Measurements from ENCODE around the gene SNRPE. TPM values are rescaled to one million over a fixed set of nuclear protein-coding genes. Genes with fewer than 3 reads are reported as not detected.
"Not testable (repeated sequence)": the region's sequence is repeated elsewhere in the genome, so short reads cannot be mapped to it uniquely, and the experiment has no call there.

SNRPE gene
- total and polyA plus RNA-seq, 4 donors, result 12.9 to 128 (median 36.4) TPM

GRCh38 chr1:203843435-203843834 lies 18.0 kb upstream of the SNRPE start:
- Histone ChIP-seq H3K4me1 (ENCODE audit: control insufficient read depth in 4 of 4, insufficient read depth in 4 of 4, low read length in 3 of 4) (no peaks in the 10 kb centered on the region), H3K4me3 (ENCODE audit: low read depth in 1 of 3, low read length in 3 of 3) (no peak overlapping the region), H3K27me3 (ENCODE audit: control insufficient read depth in 4 of 4, insufficient read depth in 4 of 4, low read length in 3 of 4) (no peaks in the 10 kb centered on the region), H3K36me3 (ENCODE audit: control insufficient read depth in 4 of 4, insufficient read depth in 3 of 4, low read depth in 1 of 4, low read length in 3 of 4) (peaks cover 12 to 54% (median 37%) of the 10 kb centered on the region in 4 donors), H3K27ac (ENCODE audit: low read depth in 1 of 2, low read length in 2 of 2) (no peak overlapping the region), H3K9ac (ENCODE audit: low read depth in 1 of 2, low read length in 2 of 2) (no peak overlapping the region), H3K9me3 (ENCODE audit: control insufficient read depth in 4 of 4, low read length in 3 of 4) (no peaks in the 10 kb centered on the region)
- no peak for TF ChIP-seq FOXA2 (IDR thresholded peaks at IDR 0.05)
- TF ChIP-seq ZBTB33 (IDR thresholded peaks at IDR 0.05), result no peak
- no peak for TF ChIP-seq REST (IDR thresholded peaks at IDR 0.05)
- no peak for DNase-seq (ENCODE audit: low spot score)
- 90% methylated on average over 1 of the region's 1 CpG for WGBS

GRCh38 chr1:203853112-203853511 lies 8.3 kb upstream of the SNRPE start:
- peaks cover 14 to 59% (median 46%) of the 10 kb centered on the region in 4 donors for H3K36me3 ChIP-seq (ENCODE audit: control insufficient read depth in 4 of 4, insufficient read depth in 3 of 4, low read depth in 1 of 4, low read length in 3 of 4)
- not testable (repeated sequence) for H3K27ac ChIP-seq (ENCODE audit: low read depth in 1 of 2, low read length in 2 of 2); H3K4me3 ChIP-seq (ENCODE audit: low read depth in 1 of 3, low read length in 3 of 3); DNase-seq (ENCODE audit: low spot score); H3K9ac ChIP-seq (ENCODE audit: low read depth in 1 of 2, low read length in 2 of 2); H3K4me1 ChIP-seq (ENCODE audit: control insufficient read depth in 4 of 4, insufficient read depth in 4 of 4, low read length in 3 of 4); H3K9me3 ChIP-seq (ENCODE audit: control insufficient read depth in 4 of 4, low read length in 3 of 4); H3K27me3 ChIP-seq (ENCODE audit: control insufficient read depth in 4 of 4, insufficient read depth in 4 of 4, low read length in 3 of 4)

GRCh38 chr1:203858055-203858454 lies 3.3 kb upstream of the SNRPE start:
- Histone ChIP-seq H3K27me3 (ENCODE audit: control insufficient read depth in 4 of 4, insufficient read depth in 4 of 4, low read length in 3 of 4) (no peaks in the 10 kb centered on the region), H3K4me1 (ENCODE audit: control insufficient read depth in 4 of 4, insufficient read depth in 4 of 4, low read length in 3 of 4) (peaks cover 3 to 18% (median 17%) of the 10 kb centered on the region in 4 donors), H3K27ac (ENCODE audit: low read depth in 1 of 2, low read length in 2 of 2) (no peak overlapping the region), H3K9ac (ENCODE audit: low read depth in 1 of 2, low read length in 2 of 2) (no peak overlapping the region), H3K9me3 (ENCODE audit: control insufficient read depth in 4 of 4, low read length in 3 of 4) (no peaks in the 10 kb centered on the region), H3K36me3 (ENCODE audit: control insufficient read depth in 4 of 4, insufficient read depth in 3 of 4, low read depth in 1 of 4, low read length in 3 of 4) (peaks cover 8 to 23% (median 13%) of the 10 kb centered on the region in 4 donors), H3K4me3 (ENCODE audit: low read depth in 1 of 3, low read length in 3 of 3) (no peak overlapping the region)
- no peak for DNase-seq (ENCODE audit: low spot score)
- WGBS, result 64% methylated on average over 2 of the region's 2 CpGs
- TF ChIP-seq RXRA (IDR thresholded peaks at IDR 0.05), result no peak
- TF ChIP-seq MAX (IDR thresholded peaks at IDR 0.05), result no peak
- TF ChIP-seq GABPA (IDR thresholded peaks at IDR 0.05 in 1 of 2, conservative IDR thresholded peaks at IDR 0.05 in 1 of 2), result no peak
- no peak for TF ChIP-seq EGR1 (IDR thresholded peaks at IDR 0.05; ENCODE audit: low read depth in 2 of 2)
- no peak for TF ChIP-seq JUND (IDR thresholded peaks at IDR 0.05)
- TF ChIP-seq FOXA2 (IDR thresholded peaks at IDR 0.05), result no peak
- no peak for TF ChIP-seq YY1 (IDR thresholded peaks at IDR 0.05)
- TF ChIP-seq ATF3 (IDR thresholded peaks at IDR 0.05), result no peak
- no peak for TF ChIP-seq RAD21 (IDR thresholded peaks at IDR 0.05)
- no peak for TF ChIP-seq HNF4G (IDR thresholded peaks at IDR 0.05)
- TF ChIP-seq CTCF (IDR thresholded peaks at IDR 0.05; ENCODE audit: low read depth, low read length, missing input control), result no peak
- TF ChIP-seq TAF1 (conservative IDR thresholded peaks at IDR 0.05), result no peak
- no peak for TF ChIP-seq ZBTB33 (IDR thresholded peaks at IDR 0.05)
- no peak for TF ChIP-seq NR2F2 (IDR thresholded peaks at IDR 0.05)
